Activated CD4-positive, alpha-beta T cell treated with anti-CD3 and anti-CD28 coated beads for 48 hours (primary cell): ENCODE results near the gene TEKTIP1.

Experiments
- DNase-seq: peaks from one replicate; pipeline ENCODE4 v3.0.0-alpha.2; 2020

The TEKTIP1 gene

DNA sequence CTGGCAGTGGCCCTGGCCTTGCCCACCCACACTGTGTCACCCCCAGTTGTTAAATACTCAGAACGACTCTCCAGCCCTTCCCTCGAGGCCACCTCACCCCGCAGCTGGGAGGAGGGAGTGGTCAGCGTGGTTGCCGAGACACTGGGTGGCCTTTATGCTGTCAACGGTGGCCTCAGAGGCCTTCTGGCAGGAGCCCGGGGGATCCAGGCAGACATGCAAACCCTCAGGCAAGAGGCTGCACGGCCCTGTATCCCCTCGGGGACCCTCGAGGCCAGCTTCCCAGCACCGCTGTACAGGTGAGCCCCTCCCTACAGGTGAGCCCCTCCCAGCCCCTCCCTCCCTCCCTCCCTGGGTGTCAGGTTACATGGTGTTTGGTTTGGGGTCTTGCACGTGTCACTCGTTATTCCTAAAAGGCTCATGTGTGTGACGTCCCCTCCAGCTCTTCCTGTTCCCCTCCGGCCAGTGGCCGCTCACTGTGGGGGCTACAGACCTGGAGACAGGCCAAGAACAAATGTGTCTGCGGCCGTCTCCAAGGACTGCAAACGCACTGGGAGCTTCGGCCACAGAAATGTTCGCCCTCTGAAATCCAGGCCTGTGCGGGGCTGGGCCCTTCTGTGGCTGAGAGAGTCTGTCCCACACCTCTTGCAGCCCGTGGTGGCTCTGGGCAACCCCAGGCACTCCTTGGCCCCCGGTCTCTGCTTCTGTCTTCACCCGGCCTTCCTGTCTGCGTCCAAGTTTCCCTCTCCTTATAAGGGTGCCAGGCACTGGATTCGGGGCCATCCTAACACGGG lies at the start of gene TEKTIP1:
Gene TEKTIP1 (plus strand): TSS at position 210 of the 791 bp plus-strand sequence. CDS start 4 bp downstream, at position 214.
- no peak for DNase-seq

GRCh38 chr19:3491396-3492119 lies 47.4 kb upstream of the TEKTIP1 start:
- no peak for DNase-seq

GRCh38 chr19:3492131-3492839 lies 46.7 kb upstream of the TEKTIP1 start:
- no peak for DNase-seq

GRCh38 chr19:3492919-3493318 lies 46.1 kb upstream of the TEKTIP1 start:
- no peak for DNase-seq

GRCh38 chr19:3493651-3494050 lies 45.3 kb upstream of the TEKTIP1 start:
- DNase-seq: no peak

DNA sequence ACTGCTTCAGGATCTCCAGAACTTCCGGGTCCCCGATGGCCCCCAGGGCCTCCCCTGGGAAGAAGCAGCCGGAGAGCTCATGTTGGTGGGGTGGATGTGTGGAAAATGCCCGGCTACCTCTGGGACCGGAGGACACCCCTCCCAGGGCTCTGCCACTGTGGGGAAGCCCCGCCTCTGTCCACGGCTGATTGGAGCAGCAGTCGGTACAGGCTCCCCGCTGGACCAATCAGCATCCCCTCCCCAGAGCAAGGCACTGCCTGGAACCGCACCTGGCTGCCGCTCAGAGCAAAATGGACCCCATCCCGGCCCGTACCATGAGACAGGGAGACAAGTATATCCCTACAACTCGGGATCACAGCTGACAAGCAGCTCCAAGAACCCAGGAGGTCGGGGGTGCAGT lies 44.9 kb upstream of the TEKTIP1 start:
- peak; percentile 76 for DNase-seq

DNA sequence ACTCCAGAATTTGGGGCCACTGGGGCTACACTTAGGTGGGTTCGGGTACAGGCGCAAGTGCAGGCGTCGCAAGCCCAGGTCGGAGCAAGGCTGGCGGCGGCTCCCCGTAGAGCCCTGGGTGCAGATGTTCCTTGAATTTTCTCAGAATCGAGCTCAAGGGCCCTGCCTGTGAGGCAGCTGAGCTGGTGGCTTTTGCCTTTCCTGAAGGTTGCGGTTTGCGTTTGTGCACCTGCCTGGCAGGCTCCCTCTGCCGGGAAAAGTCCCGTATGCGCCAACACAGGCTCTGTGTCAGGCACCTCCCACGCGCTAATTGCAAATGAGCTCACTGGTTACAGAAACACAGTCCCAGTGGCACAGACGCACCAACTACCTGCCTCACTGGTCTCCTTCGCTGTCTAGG lies 44.4 kb upstream of the TEKTIP1 start:
- peak; percentile 78 for DNase-seq

DNA sequence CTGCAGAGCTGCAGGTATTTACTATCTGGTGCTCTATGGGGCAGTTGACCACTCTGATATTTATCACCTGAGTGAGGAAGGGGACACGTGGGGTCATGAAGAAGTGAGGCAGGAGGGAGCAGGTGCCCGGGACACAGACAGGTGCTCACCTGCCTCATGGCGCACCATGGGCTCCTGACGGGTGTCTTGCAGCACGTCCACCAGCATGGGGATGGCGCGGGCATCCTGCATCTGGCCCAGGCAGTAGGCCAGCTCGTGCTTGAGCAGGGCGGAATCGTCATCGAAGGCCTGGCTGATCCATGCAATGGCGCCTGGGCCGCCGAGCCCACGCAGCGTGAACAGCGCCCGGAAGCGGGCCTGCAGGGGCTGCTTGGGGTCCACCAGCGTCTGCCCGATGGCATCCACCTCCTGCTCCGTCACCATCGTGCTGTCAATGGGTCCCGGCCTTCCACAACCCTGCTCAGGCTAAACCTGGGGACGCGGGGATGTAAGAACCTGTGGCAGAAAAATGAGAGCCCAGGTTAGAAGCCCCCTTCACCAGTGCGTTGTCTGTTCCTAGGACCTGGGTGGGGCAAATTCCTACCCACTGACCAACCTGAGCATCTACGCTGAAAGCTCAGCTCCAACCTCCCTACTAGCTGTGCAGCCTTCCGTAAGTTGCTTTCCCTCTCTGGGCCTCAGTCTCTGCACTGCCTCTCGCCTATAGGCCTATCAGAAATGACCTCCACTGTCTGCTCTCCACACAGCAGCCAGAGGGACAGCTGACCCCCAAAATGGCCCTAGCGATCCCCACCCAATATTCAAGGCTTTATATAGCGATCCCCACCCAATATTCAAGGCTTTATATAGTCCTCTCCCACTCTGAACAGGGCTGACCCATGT lies 42.3 kb upstream of the TEKTIP1 start:
- DNase-seq: no peak

DNA sequence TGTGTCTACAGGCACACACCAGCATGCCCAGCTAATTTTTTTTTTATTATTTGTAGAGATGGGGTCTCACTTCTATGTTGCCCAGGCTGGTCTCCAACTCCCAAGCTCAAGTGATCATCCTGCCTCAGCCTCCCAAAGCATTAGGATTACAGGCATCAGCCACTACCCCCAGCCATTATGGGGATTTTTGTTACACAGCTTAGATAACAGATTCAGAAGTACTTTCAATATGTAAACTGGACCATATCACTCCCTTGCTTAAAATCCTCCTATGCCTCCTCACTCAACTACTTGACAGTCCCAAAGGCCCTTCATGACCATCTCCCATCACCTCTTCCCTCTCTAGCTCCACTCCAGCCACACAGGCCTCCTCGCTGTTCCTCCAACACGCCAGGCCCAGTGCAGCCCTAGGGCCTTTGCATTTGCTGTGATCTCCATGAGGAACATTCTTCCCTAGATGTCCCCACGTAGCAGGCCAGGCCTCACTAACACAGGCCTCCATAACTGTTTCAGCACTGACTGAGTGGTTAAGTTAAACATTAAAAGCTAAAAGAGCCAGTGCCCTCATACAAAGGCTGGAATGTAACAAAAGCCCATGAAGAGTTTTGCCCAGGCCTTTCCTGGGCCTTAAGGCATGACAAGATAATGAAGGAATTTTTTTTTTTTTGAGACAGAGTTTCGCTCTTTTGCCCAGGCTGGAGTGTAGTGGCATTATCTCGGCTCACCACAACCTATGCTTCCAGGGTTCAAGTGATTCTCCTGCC lies 41.0 kb upstream of the TEKTIP1 start:
- no peak for DNase-seq

- no peak for DNase-seq
These were observed 39.1 kb upstream of the TEKTIP1 start for GRCh38 chr19:3499738-3500428.

DNA sequence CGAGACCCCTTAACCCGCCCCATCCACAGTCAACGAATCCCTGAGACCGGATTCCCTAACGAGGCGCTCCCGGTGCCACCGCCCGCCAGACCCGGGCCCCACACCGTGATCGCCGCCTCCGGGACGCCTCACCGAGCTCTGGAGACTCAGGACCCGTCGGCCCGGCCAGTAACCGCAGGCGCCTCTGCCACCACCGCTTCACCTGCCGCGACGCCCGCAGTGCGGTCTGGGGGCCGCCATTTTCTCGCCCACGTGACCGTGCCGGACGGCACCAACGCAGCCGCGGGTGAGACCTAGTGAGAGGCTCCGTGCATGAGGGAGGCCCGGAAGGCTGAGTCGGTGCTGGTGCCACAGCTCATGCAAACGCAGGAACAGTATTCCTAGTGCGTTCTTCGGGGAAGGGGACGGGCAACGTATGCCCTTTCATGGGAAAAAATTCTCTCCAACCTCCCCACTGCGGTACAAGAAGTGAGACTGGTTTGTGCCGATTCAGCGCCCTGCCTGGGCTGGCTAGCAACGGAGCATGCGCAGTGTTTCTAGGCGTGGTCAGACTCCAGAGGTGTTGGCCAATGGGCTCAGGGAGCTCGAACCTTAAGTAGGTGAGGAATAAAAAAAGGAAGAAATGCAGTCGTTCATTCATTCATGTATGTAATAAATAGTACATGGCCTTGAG lies 38.4 kb upstream of the TEKTIP1 start, which contains the start of gene DOHH:
Gene DOHH (minus strand): TSS at position 246 of the 673 bp plus-strand sequence. CDS start 3,860 bp downstream, outside the sequence.
- peak; percentile 98 for DNase-seq

- DNase-seq: no peak
These were observed 37.2 kb upstream of the TEKTIP1 start for GRCh38 chr19:3501780-3502179.

DNA sequence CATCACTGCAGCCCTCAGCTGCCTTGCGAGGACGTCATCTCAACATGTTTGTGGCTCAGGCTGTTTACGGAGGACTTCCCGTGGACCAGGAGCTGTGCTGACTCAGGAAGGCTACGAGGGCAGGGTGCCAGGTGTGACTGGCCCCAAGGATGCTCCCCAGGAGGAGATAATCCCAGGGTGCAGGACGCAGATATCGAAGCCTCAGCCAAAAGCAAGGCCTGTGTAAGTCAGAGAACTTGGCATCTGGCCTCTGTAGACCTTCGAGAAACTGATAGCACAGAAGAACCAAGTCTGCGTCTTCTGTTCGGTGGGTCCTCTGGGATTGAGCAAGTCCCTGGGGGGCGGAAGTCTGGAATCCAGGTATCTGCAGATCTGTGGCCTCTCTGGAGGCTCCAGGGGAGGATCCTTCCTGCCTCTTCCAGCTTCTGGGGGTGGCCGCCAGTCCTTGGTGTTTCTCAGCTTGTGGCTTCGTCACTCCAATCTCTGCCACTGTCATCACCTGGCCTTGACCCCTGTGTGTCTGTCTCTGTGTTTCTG lies 35.9 kb upstream of the TEKTIP1 start:
- DNase-seq: no peak

DNA sequence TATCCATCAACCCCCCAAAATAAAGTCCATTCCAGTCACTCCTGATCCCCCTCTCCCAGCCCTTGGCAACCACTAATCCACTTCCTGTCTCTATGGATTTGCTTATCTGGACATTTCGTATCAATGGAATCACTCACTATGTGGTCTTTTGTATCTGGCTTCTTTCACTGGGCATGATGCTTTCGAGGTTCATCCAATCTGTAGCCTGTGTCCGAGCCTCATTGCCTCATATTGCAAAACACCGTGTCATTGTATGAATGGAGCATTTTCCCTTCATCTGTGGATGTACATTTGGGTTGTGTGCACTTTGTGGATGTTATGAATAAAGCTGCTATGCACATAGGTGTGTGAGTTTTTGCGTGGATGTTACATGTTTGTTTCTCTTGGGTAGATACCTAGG lies 34.2 kb upstream of the TEKTIP1 start:
- DNase-seq: no peak

- DNase-seq: peak; percentile 100
These were observed 33.2 kb upstream of the TEKTIP1 start, which contains the start of gene FZR1 for GRCh38 chr19:3505598-3506383. TSS of gene FZR1 (plus strand) at chr19:3506311. CDS start at chr19:3522990, 16,679 bp downstream.

DNA sequence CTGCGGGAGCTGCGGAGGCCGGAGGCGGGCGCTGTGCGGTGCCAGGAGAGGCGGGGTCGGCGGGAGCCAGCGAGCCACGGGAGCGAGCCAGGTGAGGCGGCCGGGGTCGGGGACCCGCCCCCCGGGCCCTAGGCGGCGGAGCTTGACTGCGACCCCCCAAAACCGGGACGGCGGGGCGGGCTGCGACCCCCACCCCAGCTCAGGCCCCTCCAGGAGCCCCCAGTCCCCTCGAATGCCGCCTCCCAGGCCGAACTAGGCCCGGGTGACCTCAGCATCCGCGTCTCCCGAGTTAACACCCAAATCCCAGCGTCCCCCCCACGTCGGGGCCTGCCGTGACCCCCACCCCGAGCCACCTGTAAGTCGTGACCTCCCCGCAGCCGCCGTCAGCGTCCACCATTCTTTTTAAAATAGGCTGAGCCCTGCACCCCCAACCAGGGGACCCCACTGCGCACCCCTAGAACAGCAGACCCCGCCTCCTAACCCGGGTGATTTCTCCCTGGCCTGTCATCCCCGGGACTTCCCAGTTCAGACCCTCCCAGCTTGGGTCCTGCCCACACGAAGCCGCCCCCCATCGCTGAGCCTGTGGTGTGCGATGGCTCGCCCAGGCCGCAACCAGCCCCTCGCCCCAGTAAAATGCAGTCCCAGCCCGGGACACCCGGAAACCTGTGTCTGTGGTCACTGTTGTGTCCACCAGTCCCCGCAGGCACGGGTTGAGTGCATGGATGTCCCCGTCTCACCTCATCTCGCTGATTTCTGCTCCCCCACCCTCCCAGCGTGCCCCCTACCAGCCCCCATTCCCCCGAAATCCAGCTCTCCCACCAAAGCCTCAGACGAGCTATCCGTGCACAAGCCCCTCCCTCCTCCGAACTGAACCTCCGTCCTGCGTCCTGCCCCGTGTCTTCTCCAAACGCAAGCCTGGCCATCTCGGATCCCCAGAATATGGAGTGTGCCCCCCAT lies 32.3 kb upstream of the TEKTIP1 start:
- peak; percentile 43 for DNase-seq

GRCh38 chr19:3507371-3508120 lies 31.4 kb upstream of the TEKTIP1 start:
- peak; percentile 36 for DNase-seq
